Activated CD4-positive, alpha-beta T cell treated with anti-CD3 and anti-CD28 coated beads, Interleukin-2, amount 10 ng/mL, durations not matched to agents 7 days and 5 days (primary cell): ENCODE measurements around the gene SLC16A8. TPM values are rescaled to one million over a fixed set of nuclear protein-coding genes. Genes with fewer than 3 reads are reported as not detected.

Experiments used
- CTCF ChIA-PET: fragments of 350-600 bp; sonication (Branson Sonifier 250); formaldehyde crosslinking; loops from one replicate; lab custom pipeline; 2021; ENCODE audit warnings: antibody characterized with exemption; lab: Charles Lee
- POLR2A ChIA-PET: fragments of 350-600 bp; sonication (Branson Sonifier 250); formaldehyde crosslinking; loops from one replicate; lab custom pipeline; 2021; ENCODE audit warnings: antibody characterized with exemption; lab: Charles Lee
- DNase-seq: peaks from one replicate; pipeline ENCODE4 v3.0.0-alpha.2; 2020
- H3K27ac Mint-ChIP-seq: one replicate; pipeline ENCODE4 v1.8.0; 2021; ENCODE audit warnings: mild to moderate bottlenecking, moderate library complexity, mixed read lengths
- H3K27me3 Mint-ChIP-seq: one replicate; pipeline ENCODE4 v1.8.0; 2021; ENCODE audit warnings: mixed read lengths
- H3K36me3 Mint-ChIP-seq: one replicate; pipeline ENCODE4 v1.8.0; 2021; ENCODE audit warnings: low read depth, mixed read lengths
- H3K4me1 Mint-ChIP-seq: one replicate; pipeline ENCODE4 v1.8.0; 2021; ENCODE audit warnings: mixed read lengths
- H3K4me3 Mint-ChIP-seq: one replicate; pipeline ENCODE4 v1.8.0; 2021; ENCODE audit warnings: mild to moderate bottlenecking, moderate library complexity, mixed read lengths
- H3K9me3 Mint-ChIP-seq: one replicate; pipeline ENCODE4 v1.8.0; 2021; ENCODE audit warnings: mixed read lengths
- total RNA-seq, 2 experiments: library from RNA; stranded (reverse); gene quantifications; one replicate each; pipeline ENCODE4 v1.2.3, GENCODE V29; 2021

The SLC16A8 gene
- not detected for total RNA-seq

GRCh38 chr22:38083931-38084631 lies at the start of gene SLC16A8:
SLC16A8 (minus strand) TSS chr22:38084184; CDS start chr22:38082873, 1,311 bp downstream.
- Mint-ChIP-seq H3K27ac (no peak within 1 kb of the TSS), H3K36me3 (no peaks in the 10 kb centered on the region), H3K4me3 (no peak within 1 kb of the TSS), H3K27me3 (peaks cover 24% of the 10 kb centered on the region), H3K4me1 (peaks cover 2% of the 10 kb centered on the region), H3K9me3 (no peaks in the 10 kb centered on the region)
- CTCF ChIA-PET: interaction anchor here (1.0 kb wide), 1 partner anchor 15 kb away, joined by 3 read pairs; no protein-coding TSS in a partner anchor
- POLR2A ChIA-PET: no interaction called here
- DNase-seq: no peak

GRCh38 chr22:38133331-38133730 lies 49.3 kb upstream of the SLC16A8 start:
- CTCF ChIA-PET: no interaction called here
- POLR2A ChIA-PET: no interaction called here
- no peak for DNase-seq
- Mint-ChIP-seq H3K27ac (no peak overlapping the region), H3K9me3 (no peaks in the 10 kb centered on the region), H3K36me3 (peaks cover 10% of the 10 kb centered on the region), H3K27me3 (no peaks in the 10 kb centered on the region), H3K4me3 (no peak overlapping the region), H3K4me1 (no peaks in the 10 kb centered on the region)

- POLR2A ChIA-PET: no interaction called here
- H3K4me3 Mint-ChIP-seq: no peak overlapping the region
- no peak overlapping the region for H3K27ac Mint-ChIP-seq
- no peaks in the 10 kb centered on the region for H3K27me3 Mint-ChIP-seq
- no peaks in the 10 kb centered on the region for H3K9me3 Mint-ChIP-seq
- CTCF ChIA-PET: no interaction called here
- no peaks in the 10 kb centered on the region for H3K4me1 Mint-ChIP-seq
- DNase-seq: no peak
- peaks cover 10% of the 10 kb centered on the region for H3K36me3 Mint-ChIP-seq
Measured at GRCh38 chr22:38132794-38133193, 48.8 kb upstream of the SLC16A8 start.

GRCh38 chr22:38132136-38132535 lies 48.2 kb upstream of the SLC16A8 start:
- Mint-ChIP-seq H3K4me3 (no peak overlapping the region), H3K27ac (no peak overlapping the region), H3K27me3 (no peaks in the 10 kb centered on the region), H3K36me3 (peaks cover 10% of the 10 kb centered on the region), H3K9me3 (no peaks in the 10 kb centered on the region), H3K4me1 (no peaks in the 10 kb centered on the region)
- no peak for DNase-seq
- ChIA-PET POLR2A (no interaction called here), CTCF (no interaction called here)

- POLR2A ChIA-PET: no interaction called here
- no peaks in the 10 kb centered on the region for H3K27me3 Mint-ChIP-seq
- H3K27ac Mint-ChIP-seq: no peak overlapping the region
- no peak overlapping the region for H3K4me3 Mint-ChIP-seq
- H3K9me3 Mint-ChIP-seq: no peaks in the 10 kb centered on the region
- no peak for DNase-seq
- peaks cover 10% of the 10 kb centered on the region for H3K36me3 Mint-ChIP-seq
- CTCF ChIA-PET: interaction anchor here (1.0 kb wide), 1 partner anchor 10 kb away, joined by 3 read pairs; no protein-coding TSS in a partner anchor
- H3K4me1 Mint-ChIP-seq: no peaks in the 10 kb centered on the region
Measured at GRCh38 chr22:38131399-38131798, 47.4 kb upstream of the SLC16A8 start.

- peaks cover 4% of the 10 kb centered on the region for H3K36me3 Mint-ChIP-seq
- H3K27me3 Mint-ChIP-seq: no peaks in the 10 kb centered on the region
- CTCF ChIA-PET: no interaction called here
- no peak for DNase-seq
- H3K27ac Mint-ChIP-seq: no peak overlapping the region
- POLR2A ChIA-PET: no interaction called here
- H3K9me3 Mint-ChIP-seq: no peaks in the 10 kb centered on the region
- H3K4me1 Mint-ChIP-seq: no peaks in the 10 kb centered on the region
- H3K4me3 Mint-ChIP-seq: no peak overlapping the region
Measured at GRCh38 chr22:38129856-38130255, 45.9 kb upstream of the SLC16A8 start.

GRCh38 chr22:38129021-38129420 lies 45.0 kb upstream of the SLC16A8 start:
- H3K9me3 Mint-ChIP-seq: no peaks in the 10 kb centered on the region
- ChIA-PET CTCF (no interaction called here), POLR2A (no interaction called here)
- peaks cover 5% of the 10 kb centered on the region for H3K4me1 Mint-ChIP-seq
- peaks cover under 1% of the 10 kb centered on the region for H3K36me3 Mint-ChIP-seq
- no peak for DNase-seq
- H3K4me3 Mint-ChIP-seq: no peak overlapping the region
- H3K27ac Mint-ChIP-seq: no peak overlapping the region
- no peaks in the 10 kb centered on the region for H3K27me3 Mint-ChIP-seq

- H3K27ac Mint-ChIP-seq: no peak overlapping the region
- ChIA-PET CTCF (no interaction called here), POLR2A (no interaction called here)
- peaks cover 5% of the 10 kb centered on the region for H3K4me1 Mint-ChIP-seq
- no peaks in the 10 kb centered on the region for H3K27me3 Mint-ChIP-seq
- no peaks in the 10 kb centered on the region for H3K36me3 Mint-ChIP-seq
- no peak overlapping the region for H3K4me3 Mint-ChIP-seq
- H3K9me3 Mint-ChIP-seq: no peaks in the 10 kb centered on the region
- no peak for DNase-seq
Measured at GRCh38 chr22:38127869-38128268, 43.9 kb upstream of the SLC16A8 start.

GRCh38 chr22:38126928-38127668 lies 43.1 kb upstream of the SLC16A8 start:
- POLR2A ChIA-PET: no interaction called here
- H3K4me1 Mint-ChIP-seq: peaks cover 5% of the 10 kb centered on the region
- DNase-seq: no peak
- H3K27me3 Mint-ChIP-seq: no peaks in the 10 kb centered on the region
- no peaks in the 10 kb centered on the region for H3K9me3 Mint-ChIP-seq
- no peaks in the 10 kb centered on the region for H3K36me3 Mint-ChIP-seq
- H3K27ac Mint-ChIP-seq: no peak overlapping the region
- H3K4me3 Mint-ChIP-seq: no peak overlapping the region
- CTCF ChIA-PET: no interaction called here

GRCh38 chr22:38125751-38126201 lies 41.8 kb upstream of the SLC16A8 start:
- H3K4me1 Mint-ChIP-seq: peaks cover 5% of the 10 kb centered on the region
- ChIA-PET POLR2A (no interaction called here), CTCF (interaction anchor here (1.2 kb wide), 1 partner anchor 11 kb away, joined by 3 read pairs; no protein-coding TSS in a partner anchor)
- DNase-seq: no peak
- no peak overlapping the region for H3K4me3 Mint-ChIP-seq
- H3K9me3 Mint-ChIP-seq: no peaks in the 10 kb centered on the region
- no peak overlapping the region for H3K27ac Mint-ChIP-seq
- no peaks in the 10 kb centered on the region for H3K36me3 Mint-ChIP-seq
- H3K27me3 Mint-ChIP-seq: no peaks in the 10 kb centered on the region

- Mint-ChIP-seq H3K4me1 (peaks cover 5% of the 10 kb centered on the region), H3K9me3 (no peaks in the 10 kb centered on the region), H3K36me3 (no peaks in the 10 kb centered on the region), H3K27me3 (no peaks in the 10 kb centered on the region), H3K27ac (no peak overlapping the region), H3K4me3 (no peak overlapping the region)
- POLR2A ChIA-PET: no interaction called here
- CTCF ChIA-PET: interaction anchor here (0.5 to 1.2 kb wide), 2 partner anchors 12 to 85 kb away, joined by 3 read pairs; no protein-coding TSS in a partner anchor
- no peak for DNase-seq
Measured at GRCh38 chr22:38125038-38125610, 41.1 kb upstream of the SLC16A8 start.

- POLR2A ChIA-PET: no interaction called here
- H3K27me3 Mint-ChIP-seq: no peaks in the 10 kb centered on the region
- H3K4me3 Mint-ChIP-seq: no peak overlapping the region
- H3K36me3 Mint-ChIP-seq: no peaks in the 10 kb centered on the region
- no peaks in the 10 kb centered on the region for H3K9me3 Mint-ChIP-seq
- no peak for DNase-seq
- peaks cover 5% of the 10 kb centered on the region for H3K4me1 Mint-ChIP-seq
- CTCF ChIA-PET: interaction anchor here (0.5 to 1.2 kb wide), 3 partner anchors 12 to 639 kb away, joined by 3 to 5 read pairs (median 3); no protein-coding TSS in a partner anchor
- H3K27ac Mint-ChIP-seq: peak overlapping the region; percentile 9
Measured at GRCh38 chr22:38124236-38124974, 40.4 kb upstream of the SLC16A8 start.
